HepG2 (cell line): Measurements from ENCODE around the gene ACADSB.

Source experiments
- HCFC1 ChIP-seq: fragments of 150-350 bp; IDR thresholded peaks from 2 replicates; pipeline ENCODE4 v1.6.1; 2014; ENCODE audit warnings: low read depth, low read length
- HNF4G ChIP-seq, 2 experiments: sonication (generic) in 1 of 2; formaldehyde crosslinking in 1 of 2; IDR thresholded peaks; 2 replicates each; pipeline versions ENCODE4 v1.4.0 to v1.6.1; 2011 to 2020; ENCODE audit warnings: borderline replicate concordance in 2 of 2, low read depth in 2 of 2, mild to moderate bottlenecking in 2 of 2, low read length in 1 of 2, missing genetic modification reagents in 1 of 2, moderate library complexity in 1 of 2
- RBM22 ChIP-seq: fragments of 200-400 bp; formaldehyde crosslinking; optimal IDR thresholded peaks from 2 replicates; pipeline ENCODE3; 2017; ENCODE audit warnings: mild to moderate bottlenecking, low read length, moderate library complexity
- RFX5 ChIP-seq: IDR thresholded peaks from 2 replicates; pipeline ENCODE4 v1.6.1; 2011; ENCODE audit warnings: low read depth, low read length, improper control_type of control experiment
- SETDB1 ChIP-seq: sonication (generic); formaldehyde crosslinking; IDR thresholded peaks from 2 replicates; pipeline ENCODE4 v1.5.1; 2020; ENCODE audit warnings: missing genetic modification reagents, mild to moderate bottlenecking, borderline replicate concordance
- TFDP1 ChIP-seq: IDR thresholded peaks from 2 replicates; pipeline ENCODE4 v1.6.1; 2016; ENCODE audit warnings: missing compliant biosample characterization, missing genetic modification reagents, borderline replicate concordance
- ZFP36 ChIP-seq: fragments of 150-350 bp; IDR thresholded peaks from 2 replicates; pipeline ENCODE4 v1.6.1; 2018; ENCODE audit warnings: borderline replicate concordance, low read length, low read depth; ENCODE audit not compliant: partially characterized antibody
- ZMAT3 ChIP-seq: sonication (generic); formaldehyde crosslinking; conservative IDR thresholded peaks from 2 replicates; pipeline ENCODE4 v1.7.0; 2021; ENCODE audit warnings: missing genetic modification reagents
- ZNF12 ChIP-seq: sonication (generic); formaldehyde crosslinking; IDR thresholded peaks from 2 replicates; pipeline ENCODE4 v1.5.0; 2020; ENCODE audit warnings: missing genetic modification reagents
- ZNF251 ChIP-seq: sonication (generic); formaldehyde crosslinking; IDR thresholded peaks from 2 replicates; pipeline ENCODE4 v1.9.0; 2021; ENCODE audit warnings: mild to moderate bottlenecking, missing genetic modification reagents
- ZNF432 ChIP-seq: sonication (generic); formaldehyde crosslinking; IDR thresholded peaks from 2 replicates; pipeline ENCODE4 v1.5.0; 2020; ENCODE audit warnings: missing genetic modification reagents, mild to moderate bottlenecking, borderline replicate concordance
- ZNF496 ChIP-seq: sonication (generic); formaldehyde crosslinking; IDR thresholded peaks from 2 replicates; pipeline ENCODE4 v1.8.1; 2023; ENCODE audit warnings: mild to moderate bottlenecking, moderate library complexity, missing genetic modification reagents; ENCODE audit not compliant: insufficient replicate concordance
- TF ChIP-seq, protein P1 (sequence below): sonication (generic); formaldehyde crosslinking; IDR thresholded peaks from 2 replicates; pipeline ENCODE4 v1.5.0; 2020; ENCODE audit warnings: mild to moderate bottlenecking, missing genetic modification reagents, moderate library complexity

DNA sequence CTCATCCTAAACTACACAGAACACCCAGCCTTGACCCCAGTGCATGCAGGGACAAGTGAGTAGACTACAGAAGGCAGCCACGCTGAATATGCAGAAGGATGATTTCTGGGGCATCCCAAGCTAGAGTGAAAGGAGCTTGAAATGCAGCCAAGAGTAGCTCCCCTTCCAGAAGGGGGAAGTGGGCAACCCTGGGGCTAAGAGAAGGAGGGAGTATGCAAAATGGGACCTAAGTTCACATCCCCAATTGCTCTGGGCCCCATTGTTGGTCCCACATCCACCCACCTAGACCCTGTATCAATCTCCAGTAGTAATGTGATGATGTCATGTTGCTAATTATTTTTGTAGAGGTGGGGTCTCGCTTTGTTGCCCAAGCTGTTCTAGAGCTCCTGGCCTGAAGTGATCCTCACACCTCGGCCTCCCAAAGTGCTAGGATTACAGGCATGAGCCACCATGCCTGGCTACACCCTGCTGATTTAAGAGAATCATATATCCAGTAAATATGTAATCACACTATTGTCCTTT lies 34.2 kb upstream of the ACADSB start:
- TF ChIP-seq SETDB1 (no peak), ZMAT3 (CRISPR knock-in tag) (no peak), RFX5 (no peak), HNF4G (IDR thresholded peaks at IDR 0.05; ENCODE audit: borderline replicate concordance, low read depth, low read length) (no peak), HNF4G (CRISPR knock-in tag; IDR thresholded peaks at IDR 0.05; ENCODE audit: borderline replicate concordance, low read depth) (no peak), RBM22 (no peak), TFDP1 (no peak), HCFC1 (no peak), ZNF496 (CRISPR knock-in tag) (no peak), ZNF12 (CRISPR knock-in tag) (no peak), ZFP36 (no peak), ZNF251 (no peak), ZNF432 (no peak)
- TF ChIP-seq, protein P1, sequence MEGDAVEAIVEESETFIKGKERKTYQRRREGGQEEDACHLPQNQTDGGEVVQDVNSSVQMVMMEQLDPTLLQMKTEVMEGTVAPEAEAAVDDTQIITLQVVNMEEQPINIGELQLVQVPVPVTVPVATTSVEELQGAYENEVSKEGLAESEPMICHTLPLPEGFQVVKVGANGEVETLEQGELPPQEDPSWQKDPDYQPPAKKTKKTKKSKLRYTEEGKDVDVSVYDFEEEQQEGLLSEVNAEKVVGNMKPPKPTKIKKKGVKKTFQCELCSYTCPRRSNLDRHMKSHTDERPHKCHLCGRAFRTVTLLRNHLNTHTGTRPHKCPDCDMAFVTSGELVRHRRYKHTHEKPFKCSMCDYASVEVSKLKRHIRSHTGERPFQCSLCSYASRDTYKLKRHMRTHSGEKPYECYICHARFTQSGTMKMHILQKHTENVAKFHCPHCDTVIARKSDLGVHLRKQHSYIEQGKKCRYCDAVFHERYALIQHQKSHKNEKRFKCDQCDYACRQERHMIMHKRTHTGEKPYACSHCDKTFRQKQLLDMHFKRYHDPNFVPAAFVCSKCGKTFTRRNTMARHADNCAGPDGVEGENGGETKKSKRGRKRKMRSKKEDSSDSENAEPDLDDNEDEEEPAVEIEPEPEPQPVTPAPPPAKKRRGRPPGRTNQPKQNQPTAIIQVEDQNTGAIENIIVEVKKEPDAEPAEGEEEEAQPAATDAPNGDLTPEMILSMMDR: no peak
